NCI-H2171 (cell line): ENCODE data around the gene NME9.
"Not testable (repeated sequence)": the region's sequence is repeated elsewhere in the genome, so short reads cannot be mapped to it uniquely, and the experiment has no call there.

ENCODE experiments used
- DNase-seq: peaks from one replicate; lab custom pipeline; 2025; lab: John Stamatoyannopoulos, UW

The NME9 gene, protein sequence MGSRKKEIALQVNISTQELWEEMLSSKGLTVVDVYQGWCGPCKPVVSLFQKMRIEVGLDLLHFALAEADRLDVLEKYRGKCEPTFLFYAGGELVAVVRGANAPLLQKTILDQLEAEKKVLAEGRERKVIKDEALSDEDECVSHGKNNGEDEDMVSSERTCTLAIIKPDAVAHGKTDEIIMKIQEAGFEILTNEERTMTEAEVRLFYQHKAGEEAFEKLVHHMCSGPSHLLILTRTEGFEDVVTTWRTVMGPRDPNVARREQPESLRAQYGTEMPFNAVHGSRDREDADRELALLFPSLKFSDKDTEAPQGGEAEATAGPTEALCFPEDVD

DNA sequence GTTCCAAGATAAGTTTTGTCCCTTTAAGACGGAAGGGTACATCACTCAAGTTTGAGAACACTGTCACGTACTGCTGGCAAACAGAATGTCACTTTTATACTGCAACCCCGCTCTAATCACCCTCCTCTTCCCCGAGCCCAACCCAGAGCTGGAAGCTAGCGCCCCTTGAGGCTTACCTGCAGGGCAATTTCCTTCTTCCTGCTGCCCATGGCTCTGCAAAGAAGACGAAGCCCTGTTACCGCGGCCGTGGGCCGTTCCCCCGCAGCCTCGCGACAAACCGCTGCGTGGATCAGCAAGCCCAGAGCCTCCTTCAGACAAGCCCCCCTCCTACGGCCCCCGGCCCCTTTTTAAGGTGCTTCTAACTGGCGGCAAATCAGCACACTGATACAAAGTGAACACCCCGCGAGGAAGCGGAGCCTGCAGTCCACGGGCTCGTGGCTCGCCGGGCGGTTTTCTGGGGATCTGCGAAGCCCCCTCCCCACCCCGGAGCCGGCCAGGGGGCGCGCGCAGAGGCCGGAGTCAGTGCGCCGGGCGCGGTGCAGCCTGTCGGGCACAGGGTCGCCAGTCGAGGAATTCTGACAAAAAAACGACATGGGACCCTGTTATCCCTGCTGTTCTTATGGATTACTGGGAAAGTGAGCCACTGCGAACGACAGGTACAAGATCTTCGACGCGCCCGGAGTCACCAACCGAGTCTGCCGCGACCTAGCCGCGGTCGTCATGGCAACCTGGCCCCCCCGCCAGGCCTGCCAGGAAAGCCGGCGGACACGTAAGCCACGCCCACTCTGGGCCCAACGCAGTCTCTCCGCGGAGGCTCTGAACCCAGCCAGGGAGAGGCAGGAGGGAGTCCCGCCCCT is at the start of gene NME9:
Gene NME9, minus strand, starts transcription at position 725 of the 857 bp plus-strand sequence. Its CDS starts 516 bp downstream, at position 209.
- peak; percentile 95 for DNase-seq

DNA sequence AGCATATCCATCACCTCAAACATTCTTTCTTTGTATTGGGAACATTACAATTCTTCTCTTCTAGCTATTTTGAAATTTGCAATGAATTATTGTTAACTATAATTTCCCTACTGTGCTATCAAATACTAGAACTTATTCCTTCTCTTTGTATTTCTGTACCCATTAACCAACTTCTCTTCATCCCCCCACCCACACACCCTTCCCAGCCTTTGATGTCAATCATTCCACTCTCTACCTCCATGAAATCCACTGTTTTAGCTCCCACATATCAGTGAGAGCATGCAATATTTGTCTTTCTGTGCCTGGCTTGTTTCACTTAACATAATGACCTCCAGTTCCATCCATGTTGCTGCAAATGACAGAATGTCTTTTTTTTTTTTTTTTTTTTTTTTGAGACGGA is 49.3 kb upstream of the NME9 start:
- DNase-seq: no peak

DNA sequence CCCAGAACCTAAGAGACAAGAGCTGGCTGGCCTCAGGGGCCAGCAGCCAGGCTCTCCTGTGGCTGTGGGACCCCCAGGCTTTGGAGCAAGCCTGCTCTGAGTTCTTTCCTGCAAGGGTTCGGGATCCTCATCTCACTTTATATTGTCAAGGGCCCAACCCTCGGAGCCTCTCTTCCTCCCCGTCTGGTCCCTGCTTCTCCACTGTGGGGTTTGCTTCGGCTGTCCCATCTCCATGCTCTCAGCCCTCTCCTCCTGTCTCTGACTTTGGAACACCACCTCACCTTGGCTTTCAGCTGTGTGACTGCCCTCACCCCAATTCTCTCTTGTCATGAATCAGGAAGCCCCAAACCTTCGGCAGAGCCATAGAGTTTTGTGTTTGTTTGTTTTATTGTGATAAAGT is 48.7 kb upstream of the NME9 start:
- no peak for DNase-seq

DNA sequence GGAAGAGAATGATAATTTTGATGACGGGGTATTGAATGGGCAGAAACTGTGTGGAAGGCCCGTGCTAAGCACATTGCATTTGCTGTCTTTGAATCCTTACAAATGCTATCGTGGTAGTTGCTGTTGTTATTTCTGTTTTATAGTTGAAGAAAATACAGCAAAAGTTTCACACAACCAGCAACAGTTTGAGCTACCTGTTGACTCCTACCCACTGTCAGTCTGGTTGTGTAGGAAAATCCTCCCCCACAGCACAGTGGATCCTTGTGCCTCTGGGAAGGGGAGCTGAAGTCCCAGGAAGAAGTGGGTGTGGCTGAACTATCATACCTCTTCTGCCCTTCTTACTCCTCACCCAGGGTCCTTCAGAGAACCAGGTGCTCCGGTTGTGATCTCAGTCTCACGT is 48.2 kb upstream of the NME9 start:
- no peak for DNase-seq

DNA sequence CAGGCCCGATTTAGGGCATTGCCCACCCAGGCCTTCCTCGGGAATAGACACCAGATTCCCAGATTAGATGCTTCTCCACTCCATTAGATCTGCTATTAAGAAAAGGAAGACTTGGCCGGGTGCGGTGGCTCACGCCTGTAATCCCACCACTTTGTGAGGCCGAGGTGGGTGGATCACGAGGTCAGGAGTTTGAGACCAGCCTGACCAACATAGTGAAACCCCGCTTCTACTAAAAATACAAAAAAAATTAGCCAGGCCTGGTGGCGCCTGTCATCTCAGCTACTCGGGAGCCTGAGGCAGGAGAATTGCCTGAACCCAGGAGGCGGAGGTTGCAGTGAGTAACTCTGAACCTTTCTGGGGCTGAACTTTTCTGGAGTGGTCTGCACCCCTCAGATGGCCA is 47.6 kb upstream of the NME9 start:
- not testable (repeated sequence) for DNase-seq

DNA sequence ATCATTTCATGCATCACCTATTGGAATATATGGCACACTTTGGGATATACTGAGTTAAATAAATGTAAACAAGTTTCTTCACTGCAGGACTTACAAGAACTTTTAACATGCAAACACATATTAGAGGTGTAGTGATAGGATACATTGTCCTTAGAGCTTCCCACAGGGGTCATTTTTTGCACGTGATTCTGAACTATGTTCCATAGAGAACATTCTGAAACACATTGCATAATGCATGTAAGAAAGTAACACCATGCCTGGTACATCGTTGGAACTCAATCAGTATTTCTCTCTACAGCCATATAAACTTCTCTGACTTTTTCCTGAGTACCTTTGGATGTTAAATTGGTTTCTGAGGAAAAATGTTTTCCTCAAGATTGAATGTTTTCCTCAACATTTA is 47.0 kb upstream of the NME9 start:
- DNase-seq: no peak

DNA sequence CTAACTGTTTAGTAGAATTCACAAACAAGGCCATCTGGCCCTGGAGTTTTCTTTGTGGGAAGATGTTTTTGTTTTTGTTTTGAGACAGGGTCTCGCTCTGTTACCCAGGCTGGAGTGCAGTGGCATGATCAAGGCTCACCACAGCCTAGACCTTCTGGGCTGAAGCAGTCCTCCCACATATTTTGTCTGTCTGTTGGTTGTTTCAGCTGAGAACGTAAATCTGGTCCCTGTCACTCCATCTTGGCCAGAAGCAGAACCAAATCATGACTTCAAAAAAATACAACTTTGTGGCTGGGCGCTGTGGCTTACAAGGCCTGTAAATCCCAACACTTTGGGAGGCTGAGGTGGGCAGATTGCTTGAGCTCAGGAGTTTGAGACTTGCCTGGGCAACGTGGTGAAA is 45.8 kb upstream of the NME9 start:
- no peak for DNase-seq

DNA sequence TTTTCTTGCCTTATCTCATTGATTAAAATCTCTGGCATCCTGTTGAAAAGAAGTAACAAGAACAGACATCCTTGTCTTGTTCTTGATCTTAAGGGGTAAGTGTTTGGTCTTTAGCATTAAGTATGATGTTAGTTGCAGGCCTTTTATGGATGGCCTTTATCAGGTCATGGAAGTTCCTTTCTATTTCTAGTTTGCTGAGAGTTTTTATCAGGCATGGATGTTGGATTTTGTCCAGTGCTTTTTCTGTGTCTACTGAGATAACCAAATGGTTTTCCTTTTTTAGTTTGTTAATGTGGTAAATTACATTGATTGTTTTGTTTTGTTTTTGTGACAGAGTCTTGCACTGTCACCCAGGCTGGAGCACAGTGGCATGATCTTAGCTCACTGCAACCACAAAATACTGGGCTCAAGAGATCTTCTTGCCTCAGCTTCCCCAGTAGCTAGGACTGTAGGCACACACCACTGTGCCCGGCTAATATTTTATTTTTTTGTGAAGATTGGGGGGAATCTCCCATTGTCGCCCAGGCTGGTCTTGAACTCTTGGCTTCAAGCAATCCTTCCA is 45.0 kb upstream of the NME9 start:
- no peak for DNase-seq

DNA sequence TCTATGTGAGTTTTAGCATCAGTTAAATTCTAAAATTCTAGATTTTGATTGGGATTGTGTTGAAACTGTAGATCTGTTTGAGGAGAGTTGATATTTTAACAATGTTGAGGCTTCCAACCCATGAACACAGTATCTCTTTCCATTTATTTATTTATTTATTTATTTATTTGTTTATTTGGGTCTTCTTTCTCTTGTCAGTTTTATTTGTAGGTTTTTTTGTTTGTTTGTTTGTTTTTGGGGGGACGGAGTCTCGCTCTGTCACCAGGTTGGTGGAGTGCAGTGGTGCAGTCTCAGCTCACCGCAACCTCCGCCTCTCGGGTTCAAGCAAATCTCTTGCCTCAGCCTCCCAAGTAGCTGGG is 44.1 kb upstream of the NME9 start:
- no peak for DNase-seq

DNA sequence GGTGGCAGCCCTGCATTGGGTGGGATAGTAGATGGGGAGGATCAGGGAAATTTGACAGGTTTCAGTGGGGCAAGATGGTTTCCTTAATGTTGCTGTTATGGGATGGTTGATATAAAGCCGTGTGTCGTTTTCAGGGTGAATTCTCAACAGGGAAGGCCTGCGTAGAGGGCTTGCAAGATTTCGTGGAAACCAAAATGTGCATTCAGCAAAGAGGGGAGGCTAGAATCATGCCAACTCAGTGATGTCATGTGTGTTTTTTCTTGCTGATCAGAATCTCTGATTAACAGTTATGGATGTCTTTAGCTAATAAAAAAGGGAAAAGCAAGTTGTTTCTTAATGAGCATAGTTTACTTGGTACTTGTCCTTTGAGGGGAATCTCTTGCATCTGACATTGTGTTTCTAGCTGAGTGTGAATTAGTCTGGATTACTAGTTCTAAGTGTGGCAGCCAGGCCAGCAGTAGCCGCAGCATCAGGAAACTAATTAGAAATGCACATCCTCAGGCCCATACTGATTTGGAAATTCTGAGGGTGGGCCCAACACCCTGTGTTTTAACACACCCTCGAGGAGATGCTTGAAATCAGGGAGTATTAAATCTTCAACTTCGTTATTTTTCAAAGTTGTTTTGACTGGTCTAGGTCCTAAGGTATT is 43.6 kb upstream of the NME9 start:
- no peak for DNase-seq

DNA sequence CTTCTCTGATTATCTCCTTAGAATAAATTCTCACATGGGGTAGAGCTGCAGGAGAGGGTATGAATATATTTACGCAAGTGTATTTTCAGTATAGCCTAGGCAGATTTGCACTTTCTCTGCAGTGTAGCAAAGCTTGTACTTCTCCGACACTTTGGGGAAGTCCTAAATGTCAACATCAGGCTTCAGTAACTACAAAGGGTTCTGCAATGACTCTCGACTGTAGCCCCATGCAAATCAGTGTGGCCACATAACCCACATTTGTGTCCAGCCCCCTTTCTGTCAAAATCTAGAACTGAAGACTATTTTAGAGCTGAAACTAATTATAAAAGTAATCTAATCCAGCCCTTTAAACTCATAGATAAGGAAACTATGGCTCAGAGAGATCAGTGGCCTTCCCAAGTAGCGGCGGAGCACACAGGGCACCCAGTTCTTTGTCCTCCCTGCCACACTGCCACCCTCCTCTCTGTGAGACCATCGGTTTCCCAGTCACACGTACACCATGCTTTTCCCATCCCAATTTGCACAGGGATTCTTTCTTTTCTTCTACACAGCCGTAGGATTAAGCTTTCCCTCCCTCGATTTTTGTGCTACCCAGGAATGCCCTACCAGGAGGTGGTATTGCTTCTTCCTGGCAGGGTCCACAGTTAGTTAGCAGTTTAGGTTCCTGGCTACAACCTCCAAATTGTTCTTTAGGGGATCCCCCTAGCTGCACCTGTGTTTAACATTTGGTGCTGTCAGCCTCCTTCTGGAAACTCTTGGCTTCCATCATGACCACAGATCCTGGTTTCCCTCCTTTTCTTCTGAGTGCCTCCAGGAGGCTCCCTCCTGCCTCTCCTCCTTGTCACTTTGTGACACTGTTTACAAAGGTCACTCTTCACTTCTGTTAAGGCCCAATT is 41.7 kb upstream of the NME9 start:
- DNase-seq: no peak

DNA sequence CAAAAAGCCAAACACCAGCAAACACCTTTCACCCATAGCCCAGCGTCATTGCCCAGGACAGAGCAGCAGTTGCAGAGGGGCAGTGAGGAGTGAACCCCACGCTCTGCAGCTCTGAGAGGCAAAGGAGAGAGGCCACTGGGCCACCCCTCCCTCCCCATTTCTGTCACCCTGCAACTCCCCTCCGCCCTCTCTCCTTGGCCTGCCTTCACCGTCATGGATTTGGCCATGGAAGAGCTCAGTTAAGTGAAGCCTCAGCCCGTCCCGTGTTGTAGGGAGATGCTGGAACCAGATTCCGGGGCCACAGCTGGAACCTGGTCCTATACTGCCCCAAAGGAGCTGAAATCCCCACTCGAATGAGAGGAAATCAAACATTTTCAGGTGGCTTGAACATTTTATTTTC is 40.7 kb upstream of the NME9 start:
- DNase-seq: no peak

DNA sequence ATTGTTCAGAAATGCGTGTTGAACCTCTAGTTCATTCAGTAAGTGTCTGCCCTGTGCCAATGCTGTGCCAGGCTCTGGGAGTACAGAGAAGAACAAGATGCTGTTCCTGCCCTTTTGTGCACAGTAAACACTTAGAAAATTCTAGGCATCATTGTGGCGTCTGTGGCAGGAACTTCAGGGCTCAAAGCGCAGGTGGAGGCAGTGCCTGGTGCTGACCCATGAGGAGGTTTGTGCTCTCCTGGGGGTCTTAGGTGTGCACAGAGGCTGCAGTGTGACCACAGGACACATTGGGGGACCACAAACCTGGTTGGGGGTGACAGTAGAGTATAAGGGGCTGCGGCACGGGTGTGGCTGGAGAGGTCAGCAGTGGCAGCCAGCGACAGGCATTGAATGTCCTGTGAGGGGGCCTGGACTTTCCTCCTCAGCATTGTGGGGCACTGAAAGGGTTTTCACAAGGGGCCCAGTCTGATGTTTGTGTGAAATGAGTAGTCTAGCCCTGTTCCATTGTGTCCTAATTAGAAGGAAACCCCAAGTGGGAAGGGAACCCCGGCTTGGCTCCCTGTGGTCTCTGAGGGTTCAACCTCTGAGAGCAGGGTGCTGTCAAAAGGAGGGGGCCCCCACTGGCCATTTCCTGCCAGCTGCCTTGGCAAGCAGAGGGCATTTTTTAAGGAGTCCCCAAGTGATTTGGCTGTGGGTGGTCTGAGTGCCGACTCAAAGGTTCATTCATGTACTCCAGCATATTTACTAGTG is 39.7 kb upstream of the NME9 start:
- DNase-seq: no peak

DNA sequence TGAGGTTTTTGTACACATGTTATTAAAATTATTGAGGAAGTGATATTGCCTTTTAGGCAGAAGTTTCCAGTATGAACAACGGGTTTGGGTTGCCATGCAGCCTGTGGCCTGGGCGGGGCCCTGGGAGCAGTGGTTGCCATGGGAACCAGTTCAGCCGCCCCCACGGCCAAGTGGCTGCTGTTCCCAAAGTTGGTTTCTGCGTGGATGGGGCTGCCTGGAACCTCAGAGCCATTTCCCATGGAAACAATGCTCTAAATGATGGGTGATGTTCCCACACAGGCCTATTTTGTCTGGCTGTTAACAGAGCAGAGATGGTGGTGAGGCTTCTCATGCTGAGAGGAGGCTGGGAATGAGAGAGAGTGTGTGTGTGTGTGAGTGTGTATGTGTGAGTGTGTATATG is 38.3 kb upstream of the NME9 start:
- no peak for DNase-seq

DNA sequence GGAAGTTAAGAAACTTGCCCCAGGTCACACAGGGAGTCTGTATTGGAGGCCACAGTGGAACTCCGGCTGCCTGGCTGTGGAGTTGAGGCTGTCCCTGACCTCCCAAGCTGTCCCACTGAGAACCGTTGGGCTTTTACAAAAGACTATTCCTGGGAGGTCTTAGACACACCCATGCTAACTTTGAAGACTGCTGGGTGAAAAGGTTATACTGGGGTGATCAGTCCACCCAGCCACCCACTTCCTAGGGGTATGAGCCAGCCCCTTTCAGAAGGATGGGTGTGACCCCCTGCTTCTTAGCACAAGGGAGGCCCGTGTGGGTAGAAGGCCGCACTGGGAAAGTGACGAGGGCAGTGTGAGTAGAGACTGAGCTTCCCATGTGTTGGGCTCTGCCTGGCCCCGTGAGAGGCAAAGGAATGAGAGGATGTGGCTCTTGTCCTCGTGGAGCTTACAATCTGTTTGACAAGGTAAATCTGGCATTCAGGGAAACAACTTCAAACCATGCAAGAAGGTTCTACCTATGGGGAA is 37.7 kb upstream of the NME9 start:
- no peak for DNase-seq

DNA sequence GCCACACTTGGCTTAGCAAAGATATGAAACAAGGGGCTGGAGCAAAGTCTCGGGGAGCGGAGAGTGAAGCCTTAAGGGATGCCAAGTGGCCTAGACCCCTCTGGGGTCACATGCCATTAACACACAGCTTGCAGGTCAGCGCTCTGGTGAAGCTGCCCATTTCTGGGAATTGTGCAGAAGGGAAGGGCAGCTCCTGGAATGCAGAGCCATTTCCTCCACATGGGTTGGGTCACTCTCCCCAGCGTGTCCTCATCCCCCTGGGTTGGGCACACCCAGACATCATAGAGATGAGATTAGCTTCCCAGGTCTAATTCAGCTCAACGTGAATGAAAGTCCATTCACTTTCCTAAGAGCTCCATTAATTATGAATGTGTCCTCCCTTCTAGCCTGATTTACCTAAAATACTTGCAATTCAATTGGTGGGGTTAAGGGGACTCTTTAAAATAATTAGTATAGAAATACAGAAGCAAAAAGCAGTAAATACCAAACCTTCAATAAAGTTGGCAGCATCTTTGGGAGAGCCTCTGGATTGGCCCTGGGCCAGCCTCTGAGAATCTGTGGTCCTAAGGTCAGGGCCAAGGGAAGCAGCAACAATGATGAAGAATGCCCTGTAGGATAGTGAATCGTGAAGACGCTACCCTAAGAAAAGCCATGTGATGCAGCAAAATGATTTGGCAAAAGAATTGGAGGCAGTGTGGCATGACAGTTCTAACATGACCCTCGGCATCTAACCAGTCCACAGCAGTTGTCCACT is 36.5 kb upstream of the NME9 start:
- no peak for DNase-seq

DNA sequence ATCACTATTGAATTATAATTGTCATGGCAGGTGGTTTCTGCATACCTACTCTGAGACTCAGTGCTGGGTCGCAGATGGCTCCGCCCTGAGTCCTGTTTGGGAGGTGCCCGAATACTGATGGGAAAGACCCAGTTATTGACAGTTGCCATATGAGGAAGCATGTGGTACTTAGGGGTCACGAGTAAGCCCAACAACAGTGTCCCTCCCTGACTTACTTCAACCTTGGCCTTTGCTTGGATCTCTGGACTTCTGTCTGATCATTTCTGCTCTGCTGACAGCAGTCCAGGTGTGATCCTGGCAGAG is 35.6 kb upstream of the NME9 start:
- no peak for DNase-seq

DNA sequence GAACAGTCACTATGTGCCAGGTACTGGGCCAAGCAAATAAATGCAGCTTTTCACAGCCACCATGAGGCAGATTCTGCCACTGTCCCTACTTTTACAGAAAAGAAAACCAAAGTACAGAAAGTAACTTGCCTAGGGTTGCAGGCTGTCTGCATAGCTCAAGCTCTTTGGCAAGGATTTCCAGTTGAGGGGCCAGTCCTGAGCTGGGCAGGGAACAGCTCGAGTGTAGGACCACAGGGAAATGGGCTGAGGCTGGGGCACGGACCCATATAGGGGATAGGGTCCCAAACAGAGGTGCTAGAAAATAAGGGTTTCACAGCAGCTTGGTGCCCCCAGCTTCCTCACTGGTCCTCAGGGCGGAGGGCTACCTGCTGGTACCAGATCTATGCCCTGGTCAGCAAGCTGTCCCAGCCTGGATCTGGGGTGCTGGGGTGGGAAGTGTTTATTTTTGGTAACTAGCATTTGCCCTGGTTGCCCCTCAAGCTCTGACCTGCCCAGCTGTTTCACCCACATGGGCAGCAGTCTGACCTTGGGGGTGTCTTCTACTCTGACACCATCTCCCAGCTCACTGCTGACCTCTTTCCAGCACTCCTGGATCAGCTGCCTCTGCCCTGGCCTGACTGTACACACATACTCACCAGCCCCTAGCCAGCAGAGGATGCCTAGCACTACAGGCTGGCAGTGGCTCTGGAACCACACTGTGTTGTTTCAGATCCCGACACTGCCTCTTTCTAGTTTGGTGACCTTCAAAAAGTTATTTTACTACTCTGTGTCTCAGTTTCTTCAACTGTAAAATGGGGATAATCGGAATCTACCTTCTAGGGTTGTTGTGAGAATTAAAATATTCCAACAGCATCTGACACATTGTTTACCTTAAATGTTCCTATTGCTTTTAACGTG is 35.0 kb upstream of the NME9 start:
- DNase-seq: no peak

DNA sequence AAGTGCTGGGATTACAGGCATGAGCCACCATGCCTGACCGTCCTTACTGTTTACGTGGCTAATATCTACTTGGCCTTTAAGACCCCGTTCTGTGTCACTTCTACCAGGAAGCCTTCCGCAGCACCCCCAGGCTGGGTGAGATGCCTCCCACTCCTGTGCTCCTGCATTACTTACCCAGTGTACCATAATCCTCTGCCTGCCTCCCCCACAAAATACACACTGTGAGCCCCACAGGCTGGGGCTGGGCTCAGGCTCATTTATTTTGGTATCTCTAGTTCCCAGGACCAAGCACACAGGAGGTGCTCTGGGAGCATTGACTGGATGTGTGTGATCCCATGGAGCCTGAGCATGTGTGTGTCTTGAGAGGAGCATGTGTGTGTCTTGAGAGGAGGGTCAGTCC is 33.7 kb upstream of the NME9 start:
- DNase-seq: no peak
